HEK293 (cell line): Measurements from ENCODE around the gene CEP104.

Experiments used
- TF ChIP-seq, protein P1 (sequence below): fragments of 450-650 bp; formaldehyde crosslinking; IDR thresholded peaks from 2 replicates; pipeline ENCODE4 v1.5.1; 2016; ENCODE audit warnings: missing biosample characterization, missing genetic modification characterization
- TF ChIP-seq, protein P2 (sequence below): fragments of 450-650 bp; formaldehyde crosslinking; optimal IDR thresholded peaks from 2 replicates; pipeline ENCODE3; 2016; ENCODE audit warnings: missing biosample characterization, mild to moderate bottlenecking, missing genetic modification characterization

DNA sequence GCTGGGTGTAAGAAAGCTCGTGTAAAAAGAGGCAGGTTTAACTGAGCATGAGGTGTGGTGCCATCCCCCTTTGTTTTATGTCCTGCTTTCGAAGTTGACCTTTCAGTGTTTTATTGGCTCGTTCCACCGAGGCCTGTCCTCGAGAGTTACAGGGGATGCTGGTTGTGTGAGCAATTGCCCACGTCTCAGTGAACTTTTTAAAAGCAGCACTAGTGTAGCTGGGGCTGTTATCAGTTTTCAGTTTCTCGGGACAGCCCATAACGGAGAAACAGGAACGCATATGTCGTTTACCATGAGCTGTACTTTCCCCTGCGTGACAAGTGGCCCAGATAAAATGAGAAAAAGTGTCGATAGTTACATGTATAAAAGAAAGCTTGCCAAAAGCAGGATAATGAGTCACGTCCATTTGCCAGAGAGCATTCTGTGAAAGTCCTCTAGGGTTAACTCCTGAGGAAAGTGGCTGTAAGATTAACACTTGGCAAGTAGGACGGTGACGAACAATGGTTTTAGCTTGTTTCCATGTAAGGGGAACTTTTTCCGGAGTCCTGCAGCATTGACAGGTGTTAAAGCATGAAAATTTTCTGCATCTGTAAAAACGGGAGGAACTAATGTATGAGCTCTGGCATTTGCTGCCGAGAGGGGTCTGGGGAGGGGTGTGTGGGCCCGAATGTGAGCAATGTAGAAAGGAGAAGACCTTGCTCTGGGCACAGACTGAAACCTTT lies 52.9 kb downstream of the CEP104 start:
- TF ChIP-seq, protein P1, sequence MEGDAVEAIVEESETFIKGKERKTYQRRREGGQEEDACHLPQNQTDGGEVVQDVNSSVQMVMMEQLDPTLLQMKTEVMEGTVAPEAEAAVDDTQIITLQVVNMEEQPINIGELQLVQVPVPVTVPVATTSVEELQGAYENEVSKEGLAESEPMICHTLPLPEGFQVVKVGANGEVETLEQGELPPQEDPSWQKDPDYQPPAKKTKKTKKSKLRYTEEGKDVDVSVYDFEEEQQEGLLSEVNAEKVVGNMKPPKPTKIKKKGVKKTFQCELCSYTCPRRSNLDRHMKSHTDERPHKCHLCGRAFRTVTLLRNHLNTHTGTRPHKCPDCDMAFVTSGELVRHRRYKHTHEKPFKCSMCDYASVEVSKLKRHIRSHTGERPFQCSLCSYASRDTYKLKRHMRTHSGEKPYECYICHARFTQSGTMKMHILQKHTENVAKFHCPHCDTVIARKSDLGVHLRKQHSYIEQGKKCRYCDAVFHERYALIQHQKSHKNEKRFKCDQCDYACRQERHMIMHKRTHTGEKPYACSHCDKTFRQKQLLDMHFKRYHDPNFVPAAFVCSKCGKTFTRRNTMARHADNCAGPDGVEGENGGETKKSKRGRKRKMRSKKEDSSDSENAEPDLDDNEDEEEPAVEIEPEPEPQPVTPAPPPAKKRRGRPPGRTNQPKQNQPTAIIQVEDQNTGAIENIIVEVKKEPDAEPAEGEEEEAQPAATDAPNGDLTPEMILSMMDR (tag by site-specific recombination): no peak
- TF ChIP-seq, protein P2, sequence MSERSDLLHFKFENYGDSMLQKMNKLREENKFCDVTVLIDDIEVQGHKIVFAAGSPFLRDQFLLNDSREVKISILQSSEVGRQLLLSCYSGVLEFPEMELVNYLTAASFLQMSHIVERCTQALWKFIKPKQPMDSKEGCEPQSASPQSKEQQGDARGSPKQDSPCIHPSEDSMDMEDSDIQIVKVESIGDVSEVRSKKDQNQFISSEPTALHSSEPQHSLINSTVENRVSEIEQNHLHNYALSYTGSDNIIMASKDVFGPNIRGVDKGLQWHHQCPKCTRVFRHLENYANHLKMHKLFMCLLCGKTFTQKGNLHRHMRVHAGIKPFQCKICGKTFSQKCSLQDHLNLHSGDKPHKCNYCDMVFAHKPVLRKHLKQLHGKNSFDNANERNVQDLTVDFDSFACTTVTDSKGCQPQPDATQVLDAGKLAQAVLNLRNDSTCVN (tag by site-specific recombination): no peak
